Esophagus muscularis mucosa (tissue), 4 donors: Measurements from ENCODE around the gene ZNF71. TPM values are rescaled to one million over a fixed set of nuclear protein-coding genes. Genes with fewer than 3 reads are reported as not detected.
A peak's percentile ranks its signal among the peaks of the same experiment; 100 is the strongest.

Experiments used
- DNase-seq: peaks from one replicate; pipeline ENCODE4 v3.0.0-alpha.2; 2017; ENCODE audit errors: extremely low spot score
- H3K27ac ChIP-seq, 4 donors: fragments of 200-600 bp; sonication (generic); replicated peaks in 1 of 4; 1 replicate in 3 of 4; 2 replicates in 1 of 4; pipeline ENCODE4 v1.5.1; 2016 to 2019; ENCODE audit warnings: mild to moderate bottlenecking in 1 of 4
- H3K27me3 ChIP-seq, 4 donors: fragments of 200-600 bp; sonication (generic); one replicate each; pipeline versions ENCODE4 v1.5.1 to v1.6.0; 2016 to 2019
- H3K36me3 ChIP-seq, 4 donors: fragments of 200-600 bp; sonication (generic); one replicate each; pipeline ENCODE4 v1.5.1; 2016 to 2019
- H3K4me1 ChIP-seq, 4 donors: fragments of 200-600 bp; sonication (generic); one replicate each; pipeline ENCODE4 v1.5.1; 2016 to 2019
- H3K4me3 ChIP-seq, 4 donors: fragments of 200-600 bp; sonication (generic); 1 replicate in 2 of 4; 2 replicates in 2 of 4; pipeline ENCODE4 v1.5.1; 2016 to 2019; ENCODE audit warnings: mild to moderate bottlenecking in 4 of 4, moderate library complexity in 1 of 4
- H3K9me3 ChIP-seq, 4 donors: fragments of 200-600 bp; sonication (generic); 1 replicate in 3 of 4; 2 replicates in 1 of 4; pipeline ENCODE4 v1.5.1; 2016 to 2019
- EP300 ChIP-seq: sonication (generic); formaldehyde crosslinking; IDR thresholded peaks from one replicate; pipeline ENCODE4 v1.6.1; 2017; ENCODE audit warnings: antibody characterized with exemption
- POLR2A ChIP-seq: fragments of 450-650 bp; IDR thresholded peaks from one replicate; pipeline ENCODE4 v1.6.1; 2017; ENCODE audit warnings: antibody characterized with exemption, moderate library complexity, mild to moderate bottlenecking, low read depth
- POLR2AphosphoS5 ChIP-seq, 2 donors: sonication (generic); formaldehyde crosslinking; IDR thresholded peaks; one replicate each; pipeline ENCODE4 v1.6.1; 2017; ENCODE audit warnings: antibody characterized with exemption in 2 of 2
- WGBS: methylation state at CpG from one replicate; pipeline ENCODE4 v1.1.5; 2018; 5-methylcytosine and 5-hydroxymethylcytosine counted together
- intact Hi-C: fragments of 100-400 bp; cut with DNase I; formaldehyde crosslinking; loops from one replicate; pipeline ENCODE4 v1.15.1; 2023
- total RNA-seq, 4 donors: library from RNA; depleted of rRNA; stranded (reverse); fragments of >200 nt; gene quantifications; one replicate each; pipeline versions ENCODE4 v1.1.0 to v1.2.1, GENCODE V29; 2016
- TF ChIP-seq, protein P1 (sequence below), 3 experiments: fragments of 200-600 bp in 2 of 3; fragments of 450-650 bp in 1 of 3; sonication (generic) in 2 of 3; IDR thresholded peaks; one replicate each; pipeline ENCODE4 v1.5.1; 2017 to 2019; ENCODE audit warnings: antibody characterized with exemption in 3 of 3, mild to moderate bottlenecking in 2 of 3, moderate library complexity in 1 of 3

ZNF71 gene
- total RNA-seq, 4 donors from 2014 or later, result 12.6 to 25.9 (median 19.6) TPM

DNA sequence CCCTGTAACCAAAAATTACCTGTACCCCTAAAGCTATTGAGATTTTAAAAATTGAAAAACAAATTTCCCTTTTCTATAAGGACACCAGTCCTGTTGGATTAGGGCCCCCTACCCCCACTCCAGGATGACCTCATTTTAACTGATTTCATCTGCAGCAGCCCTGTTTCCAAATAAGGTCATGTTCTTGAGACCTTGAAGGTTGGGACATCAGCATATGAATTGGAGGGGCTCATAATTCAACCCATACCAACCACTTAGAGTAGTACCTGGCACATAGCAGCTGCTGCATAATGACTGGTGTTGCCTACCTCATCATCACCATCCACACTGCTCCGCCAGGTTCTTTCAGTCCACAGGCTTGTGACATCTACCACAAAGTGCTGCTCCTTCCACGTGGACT, 17.6 kb downstream of the ZNF71 start:
- Histone ChIP-seq H3K27ac (peak overlapping the region in 1 of 4 donors; percentile 19), H3K36me3 (peaks cover 2 to 27% (median 11%) of the 10 kb centered on the region in 4 donors), H3K4me1 (peaks cover 0 to 4% (median 0%) of the 10 kb centered on the region in 4 donors), H3K9me3 (peaks cover 0 to 24% (median 12%) of the 10 kb centered on the region in 4 donors), H3K4me3 (no peak overlapping the region), H3K27me3 (no peaks in the 10 kb centered on the region)
- DNase-seq, result no peak
- WGBS, result 85% methylated on average over 2 of the region's 2 CpGs
- intact Hi-C loops, result no loop called here
- TF ChIP-seq POLR2AphosphoS5 (IDR thresholded peaks at IDR 0.05), result no peak
- no peak for TF ChIP-seq EP300
- TF ChIP-seq, protein P1, sequence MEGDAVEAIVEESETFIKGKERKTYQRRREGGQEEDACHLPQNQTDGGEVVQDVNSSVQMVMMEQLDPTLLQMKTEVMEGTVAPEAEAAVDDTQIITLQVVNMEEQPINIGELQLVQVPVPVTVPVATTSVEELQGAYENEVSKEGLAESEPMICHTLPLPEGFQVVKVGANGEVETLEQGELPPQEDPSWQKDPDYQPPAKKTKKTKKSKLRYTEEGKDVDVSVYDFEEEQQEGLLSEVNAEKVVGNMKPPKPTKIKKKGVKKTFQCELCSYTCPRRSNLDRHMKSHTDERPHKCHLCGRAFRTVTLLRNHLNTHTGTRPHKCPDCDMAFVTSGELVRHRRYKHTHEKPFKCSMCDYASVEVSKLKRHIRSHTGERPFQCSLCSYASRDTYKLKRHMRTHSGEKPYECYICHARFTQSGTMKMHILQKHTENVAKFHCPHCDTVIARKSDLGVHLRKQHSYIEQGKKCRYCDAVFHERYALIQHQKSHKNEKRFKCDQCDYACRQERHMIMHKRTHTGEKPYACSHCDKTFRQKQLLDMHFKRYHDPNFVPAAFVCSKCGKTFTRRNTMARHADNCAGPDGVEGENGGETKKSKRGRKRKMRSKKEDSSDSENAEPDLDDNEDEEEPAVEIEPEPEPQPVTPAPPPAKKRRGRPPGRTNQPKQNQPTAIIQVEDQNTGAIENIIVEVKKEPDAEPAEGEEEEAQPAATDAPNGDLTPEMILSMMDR (IDR thresholded peaks at IDR 0.05), result no peak
- TF ChIP-seq POLR2A, result no peak

DNA sequence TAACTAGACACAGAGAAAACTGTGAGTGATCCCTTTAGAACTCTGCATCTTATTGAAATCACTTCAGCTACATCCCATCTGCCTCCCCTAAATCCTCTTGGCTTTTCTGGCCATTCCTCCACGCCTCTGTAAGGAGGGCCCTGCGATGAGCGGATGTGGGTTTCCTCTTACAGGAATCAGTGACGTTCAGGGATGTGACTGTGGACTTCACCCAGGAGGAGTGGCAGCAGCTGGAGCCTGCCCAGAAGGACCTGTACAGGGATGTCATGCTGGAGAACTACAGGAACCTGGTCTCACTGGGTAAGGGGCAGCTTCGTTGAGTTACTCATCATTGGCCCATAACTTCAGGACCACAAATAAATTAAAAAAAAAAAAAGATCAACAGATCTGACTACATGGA, 18.5 kb downstream of the ZNF71 start:
- no peak overlapping the region for H3K27ac ChIP-seq
- peaks cover 0 to 26% (median 10%) of the 10 kb centered on the region in 4 donors for H3K9me3 ChIP-seq
- no peak overlapping the region for H3K4me3 ChIP-seq
- H3K36me3 ChIP-seq, result peaks cover 8 to 35% (median 14%) of the 10 kb centered on the region in 4 donors
- no peak for DNase-seq
- WGBS, result 77% methylated on average over 5 of the region's 5 CpGs
- no peaks in the 10 kb centered on the region for H3K27me3 ChIP-seq
- peaks cover 0 to 4% (median 0%) of the 10 kb centered on the region in 4 donors for H3K4me1 ChIP-seq
- intact Hi-C loops, result no loop called here
- TF ChIP-seq, protein P1 (IDR thresholded peaks at IDR 0.05), result no peak
- TF ChIP-seq POLR2A, result no peak
- no peak for TF ChIP-seq EP300
- TF ChIP-seq POLR2AphosphoS5 (IDR thresholded peaks at IDR 0.05), result no peak

DNA sequence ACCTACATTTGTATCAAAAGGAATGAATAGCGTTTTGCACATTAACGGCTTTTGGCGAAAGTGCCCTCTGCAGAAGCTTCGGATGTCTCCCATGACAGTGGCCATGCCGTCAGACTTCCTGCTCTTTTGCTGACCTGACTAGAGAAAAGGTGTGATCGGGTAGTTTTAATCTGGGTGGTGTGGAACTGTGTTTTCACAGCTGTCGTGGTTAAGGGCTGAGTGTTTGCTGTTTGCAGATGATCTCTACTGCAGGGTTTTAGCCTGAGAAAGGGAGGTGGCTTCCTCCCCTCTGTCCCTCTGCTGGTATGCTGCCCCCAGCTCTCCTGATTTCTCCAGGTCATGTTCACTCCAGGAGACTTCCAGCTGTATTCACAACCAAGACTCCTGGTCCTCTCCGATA, 22.4 kb downstream of the ZNF71 start:
- TF ChIP-seq, protein P1 (IDR thresholded peaks at IDR 0.05), result no peak
- TF ChIP-seq POLR2A, result no peak
- no peak for TF ChIP-seq POLR2AphosphoS5 (IDR thresholded peaks at IDR 0.05)
- TF ChIP-seq EP300, result no peak
- H3K27ac ChIP-seq, result no peak overlapping the region
- H3K4me3 ChIP-seq, result no peak overlapping the region
- H3K27me3 ChIP-seq, result no peaks in the 10 kb centered on the region
- H3K9me3 ChIP-seq, result peaks cover 0 to 48% (median 10%) of the 10 kb centered on the region in 4 donors
- H3K4me1 ChIP-seq, result no peaks in the 10 kb centered on the region
- intact Hi-C loops, result no loop called here
- no peak for DNase-seq
- 95% methylated on average over 8 of the region's 8 CpGs for WGBS
- H3K36me3 ChIP-seq, result peaks cover 24 to 55% (median 31%) of the 10 kb centered on the region in 4 donors

DNA sequence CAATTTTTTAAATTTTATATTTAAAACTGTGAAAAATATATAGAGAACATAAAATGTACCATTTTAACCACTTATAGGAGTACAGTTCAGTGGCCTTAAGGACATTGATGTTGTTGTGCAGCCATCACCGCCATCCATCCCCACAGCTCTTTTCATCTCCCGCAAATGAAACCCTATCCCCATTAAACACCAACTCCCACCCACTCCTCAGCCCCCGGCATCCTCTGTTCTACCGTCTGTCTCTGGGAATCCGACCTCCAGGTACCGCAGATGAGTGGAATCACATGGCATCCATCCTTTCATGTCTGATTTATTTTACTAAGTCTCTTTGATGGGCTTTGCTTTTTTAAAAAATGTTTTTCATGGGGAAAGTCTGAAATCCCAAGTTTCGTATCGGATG, 24.0 kb downstream of the ZNF71 start:
- 66% methylated on average over 8 of the region's 8 CpGs for WGBS
- Histone ChIP-seq H3K4me3 (no peak overlapping the region), H3K27me3 (no peaks in the 10 kb centered on the region), H3K27ac (no peak overlapping the region), H3K9me3 (peaks cover 0 to 48% (median 8%) of the 10 kb centered on the region in 4 donors), H3K36me3 (peaks cover 21 to 57% (median 42%) of the 10 kb centered on the region in 4 donors), H3K4me1 (no peaks in the 10 kb centered on the region)
- TF ChIP-seq, protein P1 (IDR thresholded peaks at IDR 0.05), result no peak
- no peak for TF ChIP-seq EP300
- no peak for TF ChIP-seq POLR2AphosphoS5 (IDR thresholded peaks at IDR 0.05)
- no peak for TF ChIP-seq POLR2A
- intact Hi-C loops, result no loop called here
- no peak for DNase-seq

DNA sequence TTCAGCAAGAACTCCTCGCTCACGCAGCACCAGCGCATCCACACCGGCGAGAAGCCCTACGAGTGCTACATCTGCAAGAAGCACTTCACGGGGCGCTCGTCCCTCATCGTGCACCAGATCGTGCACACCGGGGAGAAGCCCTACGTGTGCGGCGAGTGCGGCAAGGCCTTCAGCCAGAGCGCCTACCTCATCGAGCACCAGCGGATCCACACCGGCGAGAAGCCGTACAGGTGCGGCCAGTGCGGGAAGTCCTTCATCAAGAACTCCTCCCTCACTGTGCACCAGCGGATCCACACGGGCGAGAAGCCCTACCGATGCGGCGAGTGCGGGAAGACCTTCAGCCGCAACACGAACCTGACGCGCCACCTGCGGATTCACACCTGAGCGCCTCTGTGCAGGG, 27.3 kb downstream of the ZNF71 start:
- 91% methylated on average over 26 of the region's 37 CpGs for WGBS
- H3K4me3 ChIP-seq, result no peak overlapping the region
- H3K9me3 ChIP-seq, result peaks cover 0 to 49% (median 4%) of the 10 kb centered on the region in 4 donors
- H3K27ac ChIP-seq, result no peak overlapping the region
- TF ChIP-seq EP300 (no peak), POLR2AphosphoS5 (IDR thresholded peaks at IDR 0.05) (no peak), POLR2A (no peak)
- TF ChIP-seq, protein P1 (IDR thresholded peaks at IDR 0.05), result no peak
- no peaks in the 10 kb centered on the region for H3K27me3 ChIP-seq
- no peaks in the 10 kb centered on the region for H3K4me1 ChIP-seq
- H3K36me3 ChIP-seq, result peaks cover 16 to 69% (median 54%) of the 10 kb centered on the region in 4 donors
- intact Hi-C loops, result no loop called here
- DNase-seq, result no peak
